GM23338 (cell line): ENCODE data around the gene LLGL2. TPM values are rescaled to one million over a fixed set of nuclear protein-coding genes. Genes with fewer than 3 reads are reported as not detected.

Experiments used
- ATAC-seq: fragments of 200-7000 bp; cut with Tn5 transposase; 3 replicates; pipeline ENCODE4 v1.9.1; 2020
- DNase-seq: peaks from one replicate; pipeline ENCODE4 v3.0.0-alpha.2; 2015; ENCODE audit warnings: low spot score
- H2AFZ ChIP-seq: fragments of 200-600 bp; sonication (generic); 2 replicates; pipeline ENCODE4 v1.8.0; 2016; ENCODE audit warnings: antibody characterized with exemption, mild to moderate bottlenecking, moderate library complexity
- H3F3A ChIP-seq: fragments of 200-600 bp; sonication (generic); replicated peaks from 2 replicates; pipeline ENCODE4 v1.8.0; 2017; ENCODE audit warnings: antibody characterized with exemption, mixed run types, low read depth
- H3K27ac ChIP-seq: fragments of 200-600 bp; sonication (generic); 2 replicates; pipeline ENCODE4 v1.6.1; 2016; ENCODE audit warnings: low read depth
- H3K27me3 ChIP-seq: fragments of 200-600 bp; sonication (generic); 2 replicates; pipeline ENCODE4 v1.8.0; 2016; ENCODE audit warnings: mild to moderate bottlenecking, mixed run types, moderate library complexity; ENCODE audit not compliant: insufficient read depth
- H3K36me3 ChIP-seq: fragments of 200-600 bp; sonication (generic); 2 replicates; pipeline ENCODE4 v1.8.0; 2016; ENCODE audit warnings: mild to moderate bottlenecking; ENCODE audit not compliant: insufficient read depth
- H3K4me1 ChIP-seq: fragments of 200-600 bp; sonication (generic); 2 replicates; pipeline ENCODE4 v1.8.0; 2016; ENCODE audit warnings: mild to moderate bottlenecking, moderate library complexity; ENCODE audit not compliant: insufficient read depth
- H3K4me2 ChIP-seq: fragments of 200-600 bp; sonication (generic); 2 replicates; pipeline ENCODE4 v1.7.1; 2017; ENCODE audit warnings: mixed run types
- H3K4me3 ChIP-seq: fragments of 200-600 bp; sonication (generic); 2 replicates; pipeline ENCODE4 v1.6.1; 2016; ENCODE audit warnings: mixed run types
- H3K79me2 ChIP-seq: fragments of 200-600 bp; sonication (generic); replicated peaks from 2 replicates; pipeline ENCODE4 v1.8.0; 2017; ENCODE audit warnings: mild to moderate bottlenecking; ENCODE audit not compliant: insufficient read depth
- H3K9me2 ChIP-seq: fragments of 200-600 bp; sonication (generic); 2 replicates; pipeline ENCODE4 v1.8.0; 2017; ENCODE audit not compliant: insufficient read depth
- H4K20me1 ChIP-seq: fragments of 200-600 bp; sonication (generic); replicated peaks from 2 replicates; pipeline ENCODE4 v1.8.0; 2017; ENCODE audit warnings: mild to moderate bottlenecking; ENCODE audit not compliant: insufficient read depth
- H3K27ac Mint-ChIP-seq: 2 replicates; pipeline ENCODE4 v1.8.0; 2020; ENCODE audit warnings: inconsistent platforms, mild to moderate bottlenecking, moderate library complexity, mixed read lengths
- H3K27me3 Mint-ChIP-seq: 3 replicates; pipeline ENCODE4 v1.8.0; 2022; ENCODE audit warnings: low read depth, mild to moderate bottlenecking, moderate library complexity, mixed read lengths, inconsistent platforms; ENCODE audit not compliant: insufficient read depth, poor library complexity
- H3K36me3 Mint-ChIP-seq: 3 replicates; pipeline ENCODE4 v1.8.0; 2021; ENCODE audit warnings: low read depth, mild to moderate bottlenecking, inconsistent platforms, moderate library complexity, mixed read lengths
- H3K4me1 Mint-ChIP-seq: 3 replicates; pipeline ENCODE4 v1.8.0; 2020; ENCODE audit warnings: mild to moderate bottlenecking, inconsistent platforms, mixed read lengths
- H3K4me3 Mint-ChIP-seq: 3 replicates; pipeline ENCODE4 v1.8.0; 2021; ENCODE audit warnings: moderate library complexity, mild to moderate bottlenecking, inconsistent platforms, mixed read lengths
- H3K9me3 Mint-ChIP-seq: 3 replicates; pipeline ENCODE4 v1.8.0; 2020; ENCODE audit warnings: moderate library complexity, mild to moderate bottlenecking, inconsistent platforms, mixed read lengths
- CREB1 ChIP-seq: fragments of 250-450 bp; sonication (Bioruptor Pico); IDR thresholded peaks from 2 replicates; pipeline ENCODE4 v1.5.0; 2020; ENCODE audit warnings: low read depth, mild to moderate bottlenecking, moderate library complexity
- CTCF ChIP-seq, 2 experiments: fragments of 200-600 bp in 1 of 2; sonication (generic) in 1 of 2; conservative IDR thresholded peaks; 2 replicates each; pipeline versions ENCODE4 v1.5.1 to v1.6.1; 2016 to 2017; ENCODE audit warnings: antibody characterized with exemption in 2 of 2, low read depth in 2 of 2, mild to moderate bottlenecking in 2 of 2, moderate library complexity in 1 of 2
- EZH2phosphoT487 ChIP-seq: fragments of 200-600 bp; sonication (generic); IDR thresholded peaks from one replicate; pipeline ENCODE4 v1.8.1; 2018; ENCODE audit warnings: antibody characterized with exemption; ENCODE audit not compliant: unreplicated experiment
- JUNB ChIP-seq: IDR thresholded peaks from one replicate; pipeline ENCODE4 v1.6.1; 2016; ENCODE audit warnings: antibody characterized with exemption; ENCODE audit not compliant: unreplicated experiment
- STAT1 ChIP-seq: IDR thresholded peaks from one replicate; pipeline ENCODE4 v1.6.1; 2016; ENCODE audit warnings: antibody characterized with exemption; ENCODE audit not compliant: unreplicated experiment
- ZNF331 ChIP-seq: fragments of 250-450 bp; sonication (Bioruptor Pico); IDR thresholded peaks from 2 replicates; pipeline ENCODE4 v1.5.0; 2020; ENCODE audit warnings: low read depth, mild to moderate bottlenecking, moderate library complexity
- ZNF462 ChIP-seq: fragments of 250-450 bp; sonication (Bioruptor Pico); IDR thresholded peaks from 2 replicates; pipeline ENCODE4 v1.5.0; 2020; ENCODE audit warnings: mild to moderate bottlenecking, moderate library complexity
- polyA plus RNA-seq: library from polyadenylated mRNA; unstranded; fragments of >200 nt; fragmentation: Nextera tagmentation; extraction: Ambion mirVana; gene quantifications from 2 replicates; pipeline ENCODE4 v1.2.1, GENCODE V29; 2016
- total RNA-seq: library from RNA; depleted of rRNA; stranded (reverse); fragments of >200 nt; shearing (Covaris generic); gene quantifications from 2 replicates; pipeline ENCODE4 v1.2.3, GENCODE V29; 2014
- TF ChIP-seq, protein P1 (sequence below): IDR thresholded peaks from 2 replicates; pipeline ENCODE4 v1.6.1; 2016; ENCODE audit warnings: antibody characterized with exemption

The LLGL2 gene
- total and polyA plus RNA-seq, 2 experiments from 2014 or later, result 62.5 to 78.5 TPM

- no peak for DNase-seq
- TF ChIP-seq, protein P1, sequence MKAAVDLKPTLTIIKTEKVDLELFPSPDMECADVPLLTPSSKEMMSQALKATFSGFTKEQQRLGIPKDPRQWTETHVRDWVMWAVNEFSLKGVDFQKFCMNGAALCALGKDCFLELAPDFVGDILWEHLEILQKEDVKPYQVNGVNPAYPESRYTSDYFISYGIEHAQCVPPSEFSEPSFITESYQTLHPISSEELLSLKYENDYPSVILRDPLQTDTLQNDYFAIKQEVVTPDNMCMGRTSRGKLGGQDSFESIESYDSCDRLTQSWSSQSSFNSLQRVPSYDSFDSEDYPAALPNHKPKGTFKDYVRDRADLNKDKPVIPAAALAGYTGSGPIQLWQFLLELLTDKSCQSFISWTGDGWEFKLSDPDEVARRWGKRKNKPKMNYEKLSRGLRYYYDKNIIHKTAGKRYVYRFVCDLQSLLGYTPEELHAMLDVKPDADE, result no peak
- no peak for TF ChIP-seq ZNF462
- TF ChIP-seq STAT1, result no peak
- TF ChIP-seq EZH2phosphoT487, result no peak
These were observed 15.5 kb downstream of the LLGL2 start for GRCh38 chr17:75540923-75541503.

GRCh38 chr17:75542229-75542628 lies 16.7 kb downstream of the LLGL2 start:
- Histone ChIP-seq H3K9me2 (no peaks in the 10 kb centered on the region), H3F3A (no peaks in the 10 kb centered on the region), H3K27ac (no peak overlapping the region), H3K4me1 (no peaks in the 10 kb centered on the region), H3K27me3 (no peaks in the 10 kb centered on the region), H3K79me2 (no peaks in the 10 kb centered on the region), H2AFZ (no peak overlapping the region), H3K4me3 (no peak overlapping the region), H4K20me1 (peaks cover 6% of the 10 kb centered on the region; the same call in 1 of the 2 replicates), H3K4me2 (no peak overlapping the region), H3K36me3 (no peaks in the 10 kb centered on the region)
- Mint-ChIP-seq H3K36me3 (no peaks in the 10 kb centered on the region), H3K27me3 (peaks cover 7% of the 10 kb centered on the region), H3K27ac (no peak overlapping the region; the same call in 1 of the 2 replicates), H3K4me3 (no peak overlapping the region; the same call in 2 of the 3 replicates), H3K9me3 (no peaks in the 10 kb centered on the region), H3K4me1 (peaks cover 29% of the 10 kb centered on the region)
- no peak for TF ChIP-seq CTCF (conservative IDR thresholded peaks at IDR 0.05; ENCODE audit: low read depth in 2 of 2)
- TF ChIP-seq STAT1, result no peak
- no peak for TF ChIP-seq JUNB
- no peak for TF ChIP-seq CREB1
- TF ChIP-seq ZNF331, result no peak
- TF ChIP-seq, protein P1, result no peak
- DNase-seq, result no peak
- peak; percentile 14; the same call in 2 of the 3 replicates for ATAC-seq

More at GRCh38 chr17:75540923-75541503, 15.5 kb downstream of the LLGL2 start:
- H3K27ac Mint-ChIP-seq, result no peak overlapping the region
- H3K27me3 Mint-ChIP-seq, result peaks cover 7% of the 10 kb centered on the region
- no peak overlapping the region for H3K27ac ChIP-seq
- peaks cover 6% of the 10 kb centered on the region; the same call in 1 of the 2 replicates for H4K20me1 ChIP-seq
- H3F3A ChIP-seq, result no peaks in the 10 kb centered on the region
- H3K27me3 ChIP-seq, result no peaks in the 10 kb centered on the region
- H3K4me2 ChIP-seq, result no peak overlapping the region
- H2AFZ ChIP-seq, result no peak overlapping the region
- H3K36me3 Mint-ChIP-seq, result no peaks in the 10 kb centered on the region
- H3K36me3 ChIP-seq, result no peaks in the 10 kb centered on the region
- H3K4me3 ChIP-seq, result no peak overlapping the region
- no peaks in the 10 kb centered on the region for H3K79me2 ChIP-seq
- no peak for ATAC-seq
- H3K4me3 Mint-ChIP-seq, result no peak overlapping the region
- H3K9me2 ChIP-seq, result no peaks in the 10 kb centered on the region
- H3K4me1 ChIP-seq, result no peaks in the 10 kb centered on the region
- H3K4me1 Mint-ChIP-seq, result peaks cover 29% of the 10 kb centered on the region
- no peaks in the 10 kb centered on the region for H3K9me3 Mint-ChIP-seq
